Chondrocyte (in vitro differentiated cells): Measurements from ENCODE around the gene SIX1. TPM values are rescaled to one million over a fixed set of nuclear protein-coding genes. Genes with fewer than 3 reads are reported as not detected.

Source experiments
- DNase-seq: peaks from one replicate; pipeline ENCODE4 v3.0.0; 2021; ENCODE audit warnings: mixed read lengths, low spot score
- H3K27ac Mint-ChIP-seq: one replicate; pipeline ENCODE4 v1.8.0; 2021; ENCODE audit warnings: mild to moderate bottlenecking, moderate library complexity, mixed read lengths; ENCODE audit not compliant: unreplicated experiment
- H3K27me3 Mint-ChIP-seq: 2 replicates; pipeline ENCODE4 v1.8.0; 2021; ENCODE audit warnings: low read depth, mixed read lengths
- H3K36me3 Mint-ChIP-seq: 2 replicates; pipeline ENCODE4 v1.8.0; 2021; ENCODE audit warnings: low read depth, mixed read lengths
- H3K4me1 Mint-ChIP-seq: 2 replicates; pipeline ENCODE4 v1.8.0; 2021; ENCODE audit warnings: low read depth, mild to moderate bottlenecking, mixed read lengths
- H3K4me3 Mint-ChIP-seq: one replicate; pipeline ENCODE4 v1.8.0; 2021; ENCODE audit warnings: mild to moderate bottlenecking, moderate library complexity, mixed read lengths; ENCODE audit not compliant: unreplicated experiment
- H3K9me3 Mint-ChIP-seq: 2 replicates; pipeline ENCODE4 v1.8.0; 2021; ENCODE audit warnings: low read depth, mixed read lengths
- total RNA-seq: library from RNA; stranded (reverse); gene quantifications from 3 replicates; pipeline ENCODE4 v1.2.1, GENCODE V29; 2021
- TF ChIP-seq, protein P1 (sequence below): fragments of 200-600 bp; sonication (generic); IDR thresholded peaks from 2 replicates; pipeline ENCODE4 v1.5.0; 2021; ENCODE audit warnings: antibody characterized with exemption, mild to moderate bottlenecking, moderate library complexity

The SIX1 gene
- total RNA-seq, 1 donor from 2014 or later: 94.6 TPM

GRCh38 chr14:60681271-60681670 lies 32.0 kb upstream of the SIX1 start:
- no peaks in the 10 kb centered on the region for H3K36me3 Mint-ChIP-seq
- DNase-seq: no peak
- peaks cover 4% of the 10 kb centered on the region for H3K4me1 Mint-ChIP-seq
- H3K9me3 Mint-ChIP-seq: peaks cover 5% of the 10 kb centered on the region
- H3K4me3 Mint-ChIP-seq: no peak overlapping the region
- TF ChIP-seq, protein P1, sequence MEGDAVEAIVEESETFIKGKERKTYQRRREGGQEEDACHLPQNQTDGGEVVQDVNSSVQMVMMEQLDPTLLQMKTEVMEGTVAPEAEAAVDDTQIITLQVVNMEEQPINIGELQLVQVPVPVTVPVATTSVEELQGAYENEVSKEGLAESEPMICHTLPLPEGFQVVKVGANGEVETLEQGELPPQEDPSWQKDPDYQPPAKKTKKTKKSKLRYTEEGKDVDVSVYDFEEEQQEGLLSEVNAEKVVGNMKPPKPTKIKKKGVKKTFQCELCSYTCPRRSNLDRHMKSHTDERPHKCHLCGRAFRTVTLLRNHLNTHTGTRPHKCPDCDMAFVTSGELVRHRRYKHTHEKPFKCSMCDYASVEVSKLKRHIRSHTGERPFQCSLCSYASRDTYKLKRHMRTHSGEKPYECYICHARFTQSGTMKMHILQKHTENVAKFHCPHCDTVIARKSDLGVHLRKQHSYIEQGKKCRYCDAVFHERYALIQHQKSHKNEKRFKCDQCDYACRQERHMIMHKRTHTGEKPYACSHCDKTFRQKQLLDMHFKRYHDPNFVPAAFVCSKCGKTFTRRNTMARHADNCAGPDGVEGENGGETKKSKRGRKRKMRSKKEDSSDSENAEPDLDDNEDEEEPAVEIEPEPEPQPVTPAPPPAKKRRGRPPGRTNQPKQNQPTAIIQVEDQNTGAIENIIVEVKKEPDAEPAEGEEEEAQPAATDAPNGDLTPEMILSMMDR: no peak
- H3K27me3 Mint-ChIP-seq: no peaks in the 10 kb centered on the region
- no peak overlapping the region for H3K27ac Mint-ChIP-seq

DNA sequence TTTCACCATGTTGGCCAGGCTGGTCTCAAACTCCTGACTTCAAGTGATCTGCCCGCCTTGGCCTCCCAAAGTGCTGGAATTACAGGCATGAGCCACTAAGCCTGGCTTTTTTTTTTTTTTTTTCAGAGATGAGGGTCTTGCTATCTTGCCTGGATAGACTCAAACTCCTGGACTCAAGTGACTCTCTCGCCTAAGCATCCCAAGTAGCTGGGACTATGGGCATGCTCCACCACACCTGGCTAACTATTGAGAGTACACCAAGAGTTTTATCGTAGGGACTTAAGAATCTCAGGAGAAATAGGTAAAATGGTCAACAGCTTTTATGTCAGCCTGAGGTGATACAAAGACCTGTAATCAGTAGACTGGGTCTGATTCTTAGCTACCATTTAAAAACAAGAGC lies 31.2 kb upstream of the SIX1 start:
- no peak for DNase-seq
- H3K36me3 Mint-ChIP-seq: no peaks in the 10 kb centered on the region
- peaks cover 4% of the 10 kb centered on the region for H3K4me1 Mint-ChIP-seq
- no peak overlapping the region for H3K27ac Mint-ChIP-seq
- H3K27me3 Mint-ChIP-seq: no peaks in the 10 kb centered on the region
- peaks cover 5% of the 10 kb centered on the region for H3K9me3 Mint-ChIP-seq
- TF ChIP-seq, protein P1: no peak
- no peak overlapping the region for H3K4me3 Mint-ChIP-seq

GRCh38 chr14:60679566-60680258 lies 30.4 kb upstream of the SIX1 start:
- H3K27ac Mint-ChIP-seq: no peak overlapping the region
- H3K9me3 Mint-ChIP-seq: peaks cover 5% of the 10 kb centered on the region
- H3K36me3 Mint-ChIP-seq: no peaks in the 10 kb centered on the region
- no peak for DNase-seq
- peaks cover 4% of the 10 kb centered on the region for H3K4me1 Mint-ChIP-seq
- H3K27me3 Mint-ChIP-seq: no peaks in the 10 kb centered on the region
- TF ChIP-seq, protein P1: no peak
- H3K4me3 Mint-ChIP-seq: no peak overlapping the region

GRCh38 chr14:60677701-60678100 lies 28.4 kb upstream of the SIX1 start:
- no peaks in the 10 kb centered on the region for H3K4me1 Mint-ChIP-seq
- DNase-seq: no peak
- no peaks in the 10 kb centered on the region for H3K36me3 Mint-ChIP-seq
- H3K4me3 Mint-ChIP-seq: no peak overlapping the region
- TF ChIP-seq, protein P1: no peak
- H3K9me3 Mint-ChIP-seq: no peaks in the 10 kb centered on the region
- H3K27ac Mint-ChIP-seq: no peak overlapping the region
- H3K27me3 Mint-ChIP-seq: no peaks in the 10 kb centered on the region

DNA sequence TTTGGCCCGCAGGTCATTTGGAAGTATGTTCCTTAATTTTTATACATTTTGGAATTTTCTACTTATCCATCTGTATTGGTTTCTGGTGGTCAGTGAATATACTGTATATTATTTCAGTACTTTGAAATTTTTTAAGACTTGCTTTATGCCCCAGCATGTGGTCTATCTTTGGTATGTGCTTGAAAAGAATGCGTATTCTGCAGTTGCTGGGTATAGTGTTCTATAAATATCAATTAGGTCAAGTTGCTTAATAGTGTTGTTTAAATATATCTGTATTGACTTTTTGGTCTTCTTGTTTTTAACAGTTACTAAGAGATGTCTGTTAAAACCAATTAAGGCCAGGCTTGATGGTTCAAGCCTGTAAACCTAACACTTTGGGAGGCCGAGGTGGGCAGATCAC lies 21.7 kb upstream of the SIX1 start:
- peak overlapping the region; percentile 8 for H3K27ac Mint-ChIP-seq
- peaks cover 7% of the 10 kb centered on the region for H3K9me3 Mint-ChIP-seq
- TF ChIP-seq, protein P1: no peak
- no peak overlapping the region for H3K4me3 Mint-ChIP-seq
- peaks cover 6% of the 10 kb centered on the region for H3K4me1 Mint-ChIP-seq
- H3K36me3 Mint-ChIP-seq: no peaks in the 10 kb centered on the region
- H3K27me3 Mint-ChIP-seq: no peaks in the 10 kb centered on the region
- no peak for DNase-seq
